ENCODE data around the gene KCNA2. TPM values are rescaled to one million over a fixed set of nuclear protein-coding genes. Genes with fewer than 3 reads are reported as not detected.

The KCNA2 gene
- total and polyA plus RNA-seq, 2 of the 13 experiments (the other 11 are each of a cell fraction or from before 2014, with no cell fraction given): not detected

DNA sequence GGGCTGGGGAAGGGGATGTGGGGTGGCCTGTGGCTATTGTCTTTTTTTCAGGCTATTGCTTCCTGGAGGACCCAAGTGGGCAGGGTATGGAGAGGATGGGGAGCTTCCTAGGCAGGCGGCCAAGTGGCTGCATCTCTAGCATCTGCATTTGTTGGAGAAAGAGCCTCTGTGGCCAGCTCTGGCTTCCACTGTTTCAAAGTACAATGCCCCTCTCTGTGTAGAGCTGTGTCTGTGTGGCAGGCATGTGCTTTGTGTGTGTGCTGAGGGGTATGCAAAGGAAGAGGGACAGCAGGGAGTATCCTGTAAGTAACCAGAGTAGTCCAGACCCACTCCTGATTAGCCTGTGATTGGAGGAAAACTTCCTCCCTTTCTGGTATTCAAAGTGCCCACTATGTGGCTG, 40.6 kb downstream of the KCNA2 start:
- Histone ChIP-seq H3K4me2 (ENCODE audit: low read depth, low read length) (no peak overlapping the region), H3K9ac (ENCODE audit: insufficient read depth, low read depth, low read length) (no peak overlapping the region), H4K20me1 (ENCODE audit: insufficient read depth, low read length) (no peaks in the 10 kb centered on the region), H3K79me2 (ENCODE audit: insufficient read depth, low read length) (no peaks in the 10 kb centered on the region), H3K4me3 (replicated peaks in 1 of 3; ENCODE audit: insufficient read depth in 1 of 3, low read depth in 2 of 3, low read length in 3 of 3) (no peak overlapping the region), H3K4me1 (ENCODE audit: insufficient read depth, low read length) (no peaks in the 10 kb centered on the region), H3K27me3 (ENCODE audit: control insufficient read depth in 1 of 2, insufficient read depth in 2 of 2, low read length in 2 of 2) (peaks cover 2 to 15% of the 10 kb centered on the region in 2 experiments; a peak in 3 of 5 replicates), H3K36me3 (replicated peaks in 1 of 2; ENCODE audit: control insufficient read depth in 1 of 2, insufficient read depth in 2 of 2, low read length in 2 of 2) (no peaks in the 10 kb centered on the region), H3K27ac (ENCODE audit: extremely low read length, insufficient read depth, low read length) (no peak overlapping the region), H3K9me3 (ENCODE audit: low read length) (no peaks in the 10 kb centered on the region), H2AFZ (ENCODE audit: low read length) (no peak overlapping the region)
- ATAC-seq (no peak), FAIRE-seq (no peak), DNase-seq (ENCODE audit: low spot score) (no peak)
- WGBS (ENCODE audit: low lambda C conversion rate): 0% methylated on average over 1 of the region's 1 CpG
- in situ Hi-C loops (cut with HindIII; ENCODE audit: extremely low pct_ligation_motif_present, low pct_unique_long_range_greater_than_20kb) (no loop called here), intact Hi-C loops (cut with micrococcal nuclease; ENCODE audit: unreplicated experiment) (no loop called here)
- BruUV-seq (replicated peaks): no TSS peak
- ChIA-PET POLR2A (no interaction called here), CTCF (ENCODE audit: low intra/inter-chr PET ratio, low total read pairs) (no interaction called here)
- TF ChIP-seq ZNF546 (CRISPR knock-in tag; conservative IDR thresholded peaks at IDR 0.05) (no peak), RAD21 (CRISPR knock-in tag; IDR thresholded peaks at IDR 0.05) (no peak), ZNF207 (IDR thresholded peaks at IDR 0.05; ENCODE audit: borderline replicate concordance) (no peak), ZNF703 (CRISPR knock-in tag; IDR thresholded peaks at IDR 0.05; ENCODE audit: borderline replicate concordance) (no peak), ZNF776 (CRISPR knock-in tag; IDR thresholded peaks at IDR 0.05) (no peak), ZNF652 (CRISPR knock-in tag; IDR thresholded peaks at IDR 0.05; ENCODE audit: borderline replicate concordance, low read depth) (no peak), ZNF660 (CRISPR knock-in tag; IDR thresholded peaks at IDR 0.05; ENCODE audit: borderline replicate concordance, low read depth) (no peak), KDM3A (CRISPR knock-in tag; IDR thresholded peaks at IDR 0.05; ENCODE audit: low read depth) (no peak), ZKSCAN5 (CRISPR knock-in tag; IDR thresholded peaks at IDR 0.05) (no peak), ZFP36L2 (CRISPR knock-in tag; IDR thresholded peaks at IDR 0.05) (no peak)
- TF ChIP-seq, protein P1, sequence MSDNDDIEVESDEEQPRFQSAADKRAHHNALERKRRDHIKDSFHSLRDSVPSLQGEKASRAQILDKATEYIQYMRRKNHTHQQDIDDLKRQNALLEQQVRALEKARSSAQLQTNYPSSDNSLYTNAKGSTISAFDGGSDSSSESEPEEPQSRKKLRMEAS (IDR thresholded peaks at IDR 0.05): no peak
- TF ChIP-seq, protein P2, sequence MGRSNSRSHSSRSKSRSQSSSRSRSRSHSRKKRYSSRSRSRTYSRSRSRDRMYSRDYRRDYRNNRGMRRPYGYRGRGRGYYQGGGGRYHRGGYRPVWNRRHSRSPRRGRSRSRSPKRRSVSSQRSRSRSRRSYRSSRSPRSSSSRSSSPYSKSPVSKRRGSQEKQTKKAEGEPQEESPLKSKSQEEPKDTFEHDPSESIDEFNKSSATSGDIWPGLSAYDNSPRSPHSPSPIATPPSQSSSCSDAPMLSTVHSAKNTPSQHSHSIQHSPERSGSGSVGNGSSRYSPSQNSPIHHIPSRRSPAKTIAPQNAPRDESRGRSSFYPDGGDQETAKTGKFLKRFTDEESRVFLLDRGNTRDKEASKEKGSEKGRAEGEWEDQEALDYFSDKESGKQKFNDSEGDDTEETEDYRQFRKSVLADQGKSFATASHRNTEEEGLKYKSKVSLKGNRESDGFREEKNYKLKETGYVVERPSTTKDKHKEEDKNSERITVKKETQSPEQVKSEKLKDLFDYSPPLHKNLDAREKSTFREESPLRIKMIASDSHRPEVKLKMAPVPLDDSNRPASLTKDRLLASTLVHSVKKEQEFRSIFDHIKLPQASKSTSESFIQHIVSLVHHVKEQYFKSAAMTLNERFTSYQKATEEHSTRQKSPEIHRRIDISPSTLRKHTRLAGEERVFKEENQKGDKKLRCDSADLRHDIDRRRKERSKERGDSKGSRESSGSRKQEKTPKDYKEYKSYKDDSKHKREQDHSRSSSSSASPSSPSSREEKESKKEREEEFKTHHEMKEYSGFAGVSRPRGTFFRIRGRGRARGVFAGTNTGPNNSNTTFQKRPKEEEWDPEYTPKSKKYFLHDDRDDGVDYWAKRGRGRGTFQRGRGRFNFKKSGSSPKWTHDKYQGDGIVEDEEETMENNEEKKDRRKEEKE (IDR thresholded peaks at IDR 0.05): no peak
- TF ChIP-seq, protein P3, sequence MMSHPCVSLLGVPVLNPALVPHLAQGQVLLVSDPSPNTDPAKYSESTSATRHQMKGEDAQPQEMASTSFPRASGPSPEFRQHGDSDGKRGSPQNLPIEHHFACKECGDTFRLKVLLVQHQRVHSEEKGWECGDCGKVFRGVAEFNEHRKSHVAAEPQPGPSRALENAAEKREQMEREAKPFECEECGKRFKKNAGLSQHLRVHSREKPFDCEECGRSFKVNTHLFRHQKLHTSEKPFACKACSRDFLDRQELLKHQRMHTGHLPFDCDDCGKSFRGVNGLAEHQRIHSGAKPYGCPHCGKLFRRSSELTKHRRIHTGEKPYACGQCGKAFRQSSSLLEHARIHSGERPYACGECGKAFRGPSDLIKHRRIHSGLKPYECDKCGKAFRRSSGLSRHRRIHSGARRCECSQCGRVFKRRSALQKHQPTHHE (CRISPR knock-in tag; IDR thresholded peaks at IDR 0.05; ENCODE audit: borderline replicate concordance): no peak
- TF ChIP-seq, protein P4, sequence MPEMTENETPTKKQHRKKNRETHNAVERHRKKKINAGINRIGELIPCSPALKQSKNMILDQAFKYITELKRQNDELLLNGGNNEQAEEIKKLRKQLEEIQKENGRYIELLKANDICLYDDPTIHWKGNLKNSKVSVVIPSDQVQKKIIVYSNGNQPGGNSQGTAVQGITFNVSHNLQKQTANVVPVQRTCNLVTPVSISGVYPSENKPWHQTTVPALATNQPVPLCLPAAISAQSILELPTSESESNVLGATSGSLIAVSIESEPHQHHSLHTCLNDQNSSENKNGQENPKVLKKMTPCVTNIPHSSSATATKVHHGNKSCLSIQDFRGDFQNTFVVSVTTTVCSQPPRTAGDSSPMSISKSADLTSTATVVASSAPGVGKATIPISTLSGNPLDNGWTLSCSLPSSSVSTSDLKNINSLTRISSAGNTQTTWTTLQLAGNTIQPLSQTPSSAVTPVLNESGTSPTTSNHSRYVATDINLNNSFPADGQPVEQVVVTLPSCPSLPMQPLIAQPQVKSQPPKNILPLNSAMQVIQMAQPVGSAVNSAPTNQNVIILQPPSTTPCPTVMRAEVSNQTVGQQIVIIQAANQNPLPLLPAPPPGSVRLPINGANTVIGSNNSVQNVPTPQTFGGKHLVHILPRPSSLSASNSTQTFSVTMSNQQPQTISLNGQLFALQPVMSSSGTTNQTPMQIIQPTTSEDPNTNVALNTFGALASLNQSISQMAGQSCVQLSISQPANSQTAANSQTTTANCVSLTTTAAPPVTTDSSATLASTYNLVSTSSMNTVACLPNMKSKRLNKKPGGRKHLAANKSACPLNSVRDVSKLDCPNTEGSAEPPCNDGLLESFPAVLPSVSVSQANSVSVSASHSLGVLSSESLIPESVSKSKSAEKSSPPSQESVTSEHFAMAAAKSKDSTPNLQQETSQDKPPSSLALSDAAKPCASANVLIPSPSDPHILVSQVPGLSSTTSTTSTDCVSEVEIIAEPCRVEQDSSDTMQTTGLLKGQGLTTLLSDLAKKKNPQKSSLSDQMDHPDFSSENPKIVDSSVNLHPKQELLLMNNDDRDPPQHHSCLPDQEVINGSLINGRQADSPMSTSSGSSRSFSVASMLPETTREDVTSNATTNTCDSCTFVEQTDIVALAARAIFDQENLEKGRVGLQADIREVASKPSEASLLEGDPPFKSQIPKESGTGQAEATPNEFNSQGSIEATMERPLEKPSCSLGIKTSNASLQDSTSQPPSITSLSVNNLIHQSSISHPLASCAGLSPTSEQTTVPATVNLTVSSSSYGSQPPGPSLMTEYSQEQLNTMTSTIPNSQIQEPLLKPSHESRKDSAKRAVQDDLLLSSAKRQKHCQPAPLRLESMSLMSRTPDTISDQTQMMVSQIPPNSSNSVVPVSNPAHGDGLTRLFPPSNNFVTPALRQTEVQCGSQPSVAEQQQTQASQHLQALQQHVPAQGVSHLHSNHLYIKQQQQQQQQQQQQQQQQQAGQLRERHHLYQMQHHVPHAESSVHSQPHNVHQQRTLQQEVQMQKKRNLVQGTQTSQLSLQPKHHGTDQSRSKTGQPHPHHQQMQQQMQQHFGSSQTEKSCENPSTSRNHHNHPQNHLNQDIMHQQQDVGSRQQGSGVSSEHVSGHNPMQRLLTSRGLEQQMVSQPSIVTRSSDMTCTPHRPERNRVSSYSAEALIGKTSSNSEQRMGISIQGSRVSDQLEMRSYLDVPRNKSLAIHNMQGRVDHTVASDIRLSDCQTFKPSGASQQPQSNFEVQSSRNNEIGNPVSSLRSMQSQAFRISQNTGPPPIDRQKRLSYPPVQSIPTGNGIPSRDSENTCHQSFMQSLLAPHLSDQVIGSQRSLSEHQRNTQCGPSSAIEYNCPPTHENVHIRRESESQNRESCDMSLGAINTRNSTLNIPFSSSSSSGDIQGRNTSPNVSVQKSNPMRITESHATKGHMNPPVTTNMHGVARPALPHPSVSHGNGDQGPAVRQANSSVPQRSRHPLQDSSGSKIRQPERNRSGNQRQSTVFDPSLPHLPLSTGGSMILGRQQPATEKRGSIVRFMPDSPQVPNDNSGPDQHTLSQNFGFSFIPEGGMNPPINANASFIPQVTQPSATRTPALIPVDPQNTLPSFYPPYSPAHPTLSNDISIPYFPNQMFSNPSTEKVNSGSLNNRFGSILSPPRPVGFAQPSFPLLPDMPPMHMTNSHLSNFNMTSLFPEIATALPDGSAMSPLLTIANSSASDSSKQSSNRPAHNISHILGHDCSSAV (CRISPR knock-in tag; IDR thresholded peaks at IDR 0.05; ENCODE audit: borderline replicate concordance): no peak
